ENCODE results near the gene COL23A1. TPM values are rescaled to one million over a fixed set of nuclear protein-coding genes. Genes with fewer than 3 reads are reported as not detected.

The COL23A1 gene
- total RNA-seq, 4 donors from 2014 or later = 7.9 to 20.4 (median 12.0) TPM

- H3K4me1 ChIP-seq = no peaks in the 10 kb centered on the region
- no peaks in the 10 kb centered on the region for H3K27me3 ChIP-seq
- DNase-seq (ENCODE audit: low spot score in 2 of 2) = no peak
- no peaks in the 10 kb centered on the region for H3K36me3 ChIP-seq
- H3K4me3 ChIP-seq = no peak overlapping the region
- H3K27ac ChIP-seq = no peak overlapping the region
- TF ChIP-seq EP300 (IDR thresholded peaks at IDR 0.05) (no peak), POLR2A (IDR thresholded peaks at IDR 0.05) (no peak), CTCF (IDR thresholded peaks at IDR 0.05) (no peak)
- no peaks in the 10 kb centered on the region for H3K9me3 ChIP-seq
- 90 to 95% methylated on average over 10 of the region's 10 CpGs for WGBS, 2 donors
Measured at GRCh38 chr5:178341851-178342140, 248.4 kb downstream of the COL23A1 start.

GRCh38 chr5:178341091-178341850 lies 248.9 kb downstream of the COL23A1 start:
- WGBS, 2 donors = 85 to 92% methylated on average over 14 to 15 of the region's 15 CpGs
- Histone ChIP-seq H3K4me3 (no peak overlapping the region), H3K4me1 (no peaks in the 10 kb centered on the region), H3K27me3 (no peaks in the 10 kb centered on the region), H3K36me3 (no peaks in the 10 kb centered on the region), H3K27ac (no peak overlapping the region), H3K9me3 (no peaks in the 10 kb centered on the region)
- no peak for TF ChIP-seq CTCF (IDR thresholded peaks at IDR 0.05)
- no peak for TF ChIP-seq EP300 (IDR thresholded peaks at IDR 0.05)
- TF ChIP-seq POLR2A (IDR thresholded peaks at IDR 0.05) = no peak
- DNase-seq (ENCODE audit: low spot score in 2 of 2) = no peak

- Histone ChIP-seq H3K4me1 (no peaks in the 10 kb centered on the region), H3K4me3 (no peak overlapping the region), H3K27ac (no peak overlapping the region), H3K27me3 (no peaks in the 10 kb centered on the region), H3K9me3 (no peaks in the 10 kb centered on the region), H3K36me3 (no peaks in the 10 kb centered on the region)
- 83 to 94% methylated on average over 1 to 9 of the region's 9 CpGs for WGBS, 2 donors
- TF ChIP-seq POLR2A (IDR thresholded peaks at IDR 0.05) = no peak
- no peak for TF ChIP-seq CTCF (IDR thresholded peaks at IDR 0.05)
- no peak for TF ChIP-seq EP300 (IDR thresholded peaks at IDR 0.05)
- DNase-seq (ENCODE audit: low spot score in 2 of 2) = no peak
Measured at GRCh38 chr5:178340637-178341036, 249.6 kb downstream of the COL23A1 start.

GRCh38 chr5:178340187-178340586 lies 250.0 kb downstream of the COL23A1 start:
- Histone ChIP-seq H3K36me3 (no peaks in the 10 kb centered on the region), H3K4me3 (no peak overlapping the region), H3K4me1 (no peaks in the 10 kb centered on the region), H3K27ac (no peak overlapping the region), H3K27me3 (no peaks in the 10 kb centered on the region), H3K9me3 (no peaks in the 10 kb centered on the region)
- TF ChIP-seq POLR2A (IDR thresholded peaks at IDR 0.05) (no peak), CTCF (IDR thresholded peaks at IDR 0.05) (no peak), EP300 (IDR thresholded peaks at IDR 0.05) (no peak)
- WGBS, 2 donors = 80 to 88% methylated on average over 7 of the region's 7 CpGs
- DNase-seq (ENCODE audit: low spot score in 2 of 2) = no peak

- H3K27ac ChIP-seq = no peak overlapping the region
- H3K27me3 ChIP-seq = no peaks in the 10 kb centered on the region
- H3K36me3 ChIP-seq = no peaks in the 10 kb centered on the region
- WGBS, 2 donors = 89 to 96% methylated on average over 4 of the region's 4 CpGs
- H3K9me3 ChIP-seq = no peaks in the 10 kb centered on the region
- no peaks in the 10 kb centered on the region for H3K4me1 ChIP-seq
- no peak overlapping the region for H3K4me3 ChIP-seq
- TF ChIP-seq CTCF (IDR thresholded peaks at IDR 0.05) (no peak), EP300 (IDR thresholded peaks at IDR 0.05) (no peak), POLR2A (IDR thresholded peaks at IDR 0.05) (no peak)
- DNase-seq (ENCODE audit: low spot score in 2 of 2) = no peak
Measured at GRCh38 chr5:178339272-178339671, 250.9 kb downstream of the COL23A1 start.

Data from tibial nerve (tissue), 4 donors.